ENCODE results near the gene CD80. TPM values are rescaled to one million over a fixed set of nuclear protein-coding genes. Genes with fewer than 3 reads are reported as not detected.

Gene CD80
- total and polyA plus RNA-seq, 9 donors: 0.07 to 0.73 (median 0.26) TPM; not detected in 1

GRCh38 chr3:119586733-119587172 is 27.3 kb upstream of the CD80 start:
- no peaks in the 10 kb centered on the region for H3K4me1 ChIP-seq (ENCODE audit: insufficient read depth)
- no peaks in the 10 kb centered on the region for H3K9me3 ChIP-seq
- no peaks in the 10 kb centered on the region for H3K36me3 ChIP-seq
- H3K4me3 ChIP-seq: no peak overlapping the region
- no peak overlapping the region for H3K27ac ChIP-seq
- WGBS, 3 donors: 46 to 67% (median 56%) methylated on average over 3 of the region's 3 CpGs
- no peaks in the 10 kb centered on the region for H3K27me3 ChIP-seq
- TF ChIP-seq POLR2A (IDR thresholded peaks at IDR 0.05) (no peak), EP300 (IDR thresholded peaks at IDR 0.05) (no peak), CTCF (IDR thresholded peaks at IDR 0.05) (no peak)
- intact Hi-C loops (cut with DNase I): no loop called here
- no peak for DNase-seq

GRCh38 chr3:119585856-119586570 is 26.6 kb upstream of the CD80 start:
- no peaks in the 10 kb centered on the region for H3K36me3 ChIP-seq
- TF ChIP-seq EP300 (IDR thresholded peaks at IDR 0.05): no peak
- no peak for TF ChIP-seq CTCF (IDR thresholded peaks at IDR 0.05)
- intact Hi-C loops (cut with DNase I): no loop called here
- no peak overlapping the region for H3K4me3 ChIP-seq
- no peaks in the 10 kb centered on the region for H3K27me3 ChIP-seq
- H3K4me1 ChIP-seq (ENCODE audit: insufficient read depth): no peaks in the 10 kb centered on the region
- no peak overlapping the region for H3K27ac ChIP-seq
- WGBS, 3 donors: 96 to 98% (median 97%) methylated on average over 11 of the region's 11 CpGs
- DNase-seq: no peak
- H3K9me3 ChIP-seq: no peaks in the 10 kb centered on the region

- no peaks in the 10 kb centered on the region for H3K9me3 ChIP-seq
- H3K4me1 ChIP-seq (ENCODE audit: insufficient read depth): no peaks in the 10 kb centered on the region
- no peaks in the 10 kb centered on the region for H3K36me3 ChIP-seq
- DNase-seq: no peak
- intact Hi-C loops (cut with DNase I): no loop called here
- H3K27me3 ChIP-seq: no peaks in the 10 kb centered on the region
- no peak overlapping the region for H3K27ac ChIP-seq
- TF ChIP-seq POLR2A (IDR thresholded peaks at IDR 0.05): no peak
- TF ChIP-seq EP300 (IDR thresholded peaks at IDR 0.05): no peak
- TF ChIP-seq CTCF (IDR thresholded peaks at IDR 0.05): no peak
- H3K4me3 ChIP-seq: no peak overlapping the region
- 94 to 98% (median 94%) methylated on average over 10 of the region's 10 CpGs for WGBS, 3 donors
Measured at GRCh38 chr3:119585208-119585607, 25.8 kb upstream of the CD80 start.

- no peak for DNase-seq
- intact Hi-C loops (cut with DNase I): no loop called here
- H3K4me3 ChIP-seq: no peak overlapping the region
- no peaks in the 10 kb centered on the region for H3K9me3 ChIP-seq
- H3K36me3 ChIP-seq: no peaks in the 10 kb centered on the region
- H3K27ac ChIP-seq: no peak overlapping the region
- H3K27me3 ChIP-seq: no peaks in the 10 kb centered on the region
- no peaks in the 10 kb centered on the region for H3K4me1 ChIP-seq (ENCODE audit: insufficient read depth)
- TF ChIP-seq POLR2A (IDR thresholded peaks at IDR 0.05) (no peak), EP300 (IDR thresholded peaks at IDR 0.05) (no peak)
- 78 to 96% (median 87%) methylated on average over 6 of the region's 6 CpGs for WGBS, 3 donors
Measured at GRCh38 chr3:119582178-119582577, 22.8 kb upstream of the CD80 start.

- no peaks in the 10 kb centered on the region for H3K36me3 ChIP-seq
- H3K27ac ChIP-seq: peak overlapping the region; percentile 55 to 70
- intact Hi-C loops (cut with DNase I): no loop called here
- DNase-seq: peak in 4 of 5 donors; percentile 11 to 46 (median 27)
- no peaks in the 10 kb centered on the region for H3K4me1 ChIP-seq (ENCODE audit: insufficient read depth)
- no peaks in the 10 kb centered on the region for H3K9me3 ChIP-seq
- H3K27me3 ChIP-seq: no peaks in the 10 kb centered on the region
- whole genome bisulfite sequencing, 3 donors: 19 to 23% (median 21%) methylated on average over 16 of the region's 16 CpGs
- H3K4me3 ChIP-seq: peak overlapping the region; percentile 69
- TF ChIP-seq POLR2A (IDR thresholded peaks at IDR 0.05): peak; percentile 13
- TF ChIP-seq EP300 (IDR thresholded peaks at IDR 0.05): no peak
Measured at GRCh38 chr3:119580067-119580760, 20.8 kb upstream of the CD80 start.

Measured in ovary (tissue), 9 donors.